ENCODE measurements around the gene IPO4. TPM values are rescaled to one million over a fixed set of nuclear protein-coding genes. Genes with fewer than 3 reads are reported as not detected.

Gene IPO4
- total and polyA plus RNA-seq, 2 of the 4 experiments (the other 2 are of a cell fraction) = 37.6 to 39.4 TPM

DNA sequence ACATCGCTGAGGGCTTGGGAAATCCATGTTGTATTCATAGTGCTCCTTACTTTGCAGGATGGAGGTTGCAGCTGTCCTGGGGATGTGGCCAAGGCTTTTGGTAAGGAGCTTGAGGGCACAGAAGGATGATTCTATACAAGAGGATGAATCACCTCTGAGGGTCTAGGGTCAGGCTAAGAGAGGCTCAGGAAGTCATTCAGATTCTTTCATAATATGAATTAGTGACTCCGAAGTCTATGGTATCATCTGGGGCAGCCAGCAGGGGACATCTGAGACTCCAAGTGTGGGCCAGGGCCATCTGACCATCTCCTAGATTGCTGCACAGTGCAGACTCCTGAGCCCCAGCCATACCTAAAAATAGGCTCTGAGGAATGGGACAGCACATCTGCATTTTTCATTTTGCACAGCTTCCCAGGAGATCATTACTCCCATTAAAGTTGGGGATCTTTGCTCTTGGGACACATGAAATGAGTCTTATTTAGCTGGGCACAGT lies 48.9 kb upstream of the IPO4 start:
- Histone ChIP-seq H4K8ac (ENCODE audit: low read depth in 2 of 2, low read length in 2 of 2) (no peak overlapping the region), H3K79me1 (ENCODE audit: low read depth in 1 of 2, low read length in 2 of 2) (peaks cover 64 to 90% of the 10 kb centered on the region in 2 experiments), H3K9ac (ENCODE audit: low read depth, low read length) (no peak overlapping the region), H3K4ac (ENCODE audit: low read depth, low read length) (no peak overlapping the region), H3K9me3 (ENCODE audit: control insufficient read depth, insufficient read depth, low read length) (no peaks in the 10 kb centered on the region), H3K23ac (ENCODE audit: low read depth, low read length) (no peak overlapping the region), H3K18ac (ENCODE audit: low read depth, low read length) (no peak overlapping the region), H3K14ac (replicated peaks; ENCODE audit: low read depth, low read length) (no peak overlapping the region), H3K36me3 (ENCODE audit: control insufficient read depth, insufficient read depth, low read length) (peaks cover 44% of the 10 kb centered on the region), H3K4me1 (ENCODE audit: control insufficient read depth, insufficient read depth, low read length) (peaks cover 15% of the 10 kb centered on the region), H2AFZ (replicated peaks; ENCODE audit: low read length, poor library complexity) (no peak overlapping the region), H3K56ac (ENCODE audit: extremely low read depth, insufficient read depth, low read length) (no peak overlapping the region), H3K27me3 (ENCODE audit: control insufficient read depth, insufficient read depth, low read length) (no peaks in the 10 kb centered on the region), H3K4me2 (ENCODE audit: low read depth, low read length) (no peak overlapping the region), H2BK20ac (ENCODE audit: low read depth, low read length) (no peak overlapping the region), H2AK9ac (replicated peaks; ENCODE audit: low read depth, low read length, poor library complexity) (no peak overlapping the region), H3K27ac (ENCODE audit: insufficient read depth, low read length) (no peak overlapping the region), H2BK5ac (ENCODE audit: low read depth, low read length, poor library complexity, severe bottlenecking) (no peak overlapping the region), H4K20me1 (ENCODE audit: insufficient read depth, low read length) (peaks cover 4% of the 10 kb centered on the region), H2AK5ac (ENCODE audit: low read depth, low read length) (no peak overlapping the region), H3K9me1 (ENCODE audit: insufficient read depth, low read length) (peaks cover 30% of the 10 kb centered on the region), H4K91ac (ENCODE audit: insufficient read depth, low read depth, low read length) (no peak overlapping the region), H3K4me3 (ENCODE audit: insufficient read depth, low read depth, low read length) (no peak overlapping the region), H4K5ac (ENCODE audit: low read depth, low read length) (no peak overlapping the region), H2BK15ac (ENCODE audit: low read depth, low read length) (no peak overlapping the region), H2BK120ac (ENCODE audit: low read depth, low read length) (no peak overlapping the region)
- DNase-seq (no peak), ATAC-seq (ENCODE audit: low read depth) (no peak)
- intact Hi-C loops (cut with micrococcal nuclease) = no loop called here
- no TSS peak for BruUV-seq (replicated peaks)
- ChIA-PET CTCF (no interaction called here), POLR2A (ENCODE audit: unreplicated experiment) (no interaction called here)
- 100% methylated on average over 1 of the region's 2 CpGs; no CpG with 5 or more reads in 1 of the 2 experiments for whole genome bisulfite sequencing, 2 experiments (ENCODE audit: extremely low coverage in 2 of 2, insufficient read length in 1 of 2)
- in situ Hi-C loops (cut with MboI; ENCODE audit: low sequenced_read_pairs) = loop anchor here (10.0 kb wide), 1 partner anchor 197 kb away; no protein-coding TSS in a partner anchor
- dilution Hi-C loops (cut with HindIII; ENCODE audit: low sequenced_read_pairs, unreplicated experiment) = no loop called here
- TF ChIP-seq, protein P1, sequence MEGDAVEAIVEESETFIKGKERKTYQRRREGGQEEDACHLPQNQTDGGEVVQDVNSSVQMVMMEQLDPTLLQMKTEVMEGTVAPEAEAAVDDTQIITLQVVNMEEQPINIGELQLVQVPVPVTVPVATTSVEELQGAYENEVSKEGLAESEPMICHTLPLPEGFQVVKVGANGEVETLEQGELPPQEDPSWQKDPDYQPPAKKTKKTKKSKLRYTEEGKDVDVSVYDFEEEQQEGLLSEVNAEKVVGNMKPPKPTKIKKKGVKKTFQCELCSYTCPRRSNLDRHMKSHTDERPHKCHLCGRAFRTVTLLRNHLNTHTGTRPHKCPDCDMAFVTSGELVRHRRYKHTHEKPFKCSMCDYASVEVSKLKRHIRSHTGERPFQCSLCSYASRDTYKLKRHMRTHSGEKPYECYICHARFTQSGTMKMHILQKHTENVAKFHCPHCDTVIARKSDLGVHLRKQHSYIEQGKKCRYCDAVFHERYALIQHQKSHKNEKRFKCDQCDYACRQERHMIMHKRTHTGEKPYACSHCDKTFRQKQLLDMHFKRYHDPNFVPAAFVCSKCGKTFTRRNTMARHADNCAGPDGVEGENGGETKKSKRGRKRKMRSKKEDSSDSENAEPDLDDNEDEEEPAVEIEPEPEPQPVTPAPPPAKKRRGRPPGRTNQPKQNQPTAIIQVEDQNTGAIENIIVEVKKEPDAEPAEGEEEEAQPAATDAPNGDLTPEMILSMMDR (conservative IDR thresholded peaks at IDR 0.05; ENCODE audit: low read depth, low read length) = no peak
- TF ChIP-seq MXI1 (IDR thresholded peaks at IDR 0.05; ENCODE audit: borderline replicate concordance, low read depth, low read length) = no peak
- no peak for TF ChIP-seq MAFK (IDR thresholded peaks at IDR 0.05; ENCODE audit: low read depth, low read length)
- TF ChIP-seq, protein P2, sequence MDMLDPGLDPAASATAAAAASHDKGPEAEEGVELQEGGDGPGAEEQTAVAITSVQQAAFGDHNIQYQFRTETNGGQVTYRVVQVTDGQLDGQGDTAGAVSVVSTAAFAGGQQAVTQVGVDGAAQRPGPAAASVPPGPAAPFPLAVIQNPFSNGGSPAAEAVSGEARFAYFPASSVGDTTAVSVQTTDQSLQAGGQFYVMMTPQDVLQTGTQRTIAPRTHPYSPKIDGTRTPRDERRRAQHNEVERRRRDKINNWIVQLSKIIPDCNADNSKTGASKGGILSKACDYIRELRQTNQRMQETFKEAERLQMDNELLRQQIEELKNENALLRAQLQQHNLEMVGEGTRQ (IDR thresholded peaks at IDR 0.05; ENCODE audit: low read depth, low read length) = no peak
- no peak for TF ChIP-seq RFX5 (IDR thresholded peaks at IDR 0.05; ENCODE audit: low read depth, low read length)
- TF ChIP-seq MAZ (IDR thresholded peaks at IDR 0.05; ENCODE audit: borderline replicate concordance, low read depth, low read length) = no peak
- TF ChIP-seq, protein P3, sequence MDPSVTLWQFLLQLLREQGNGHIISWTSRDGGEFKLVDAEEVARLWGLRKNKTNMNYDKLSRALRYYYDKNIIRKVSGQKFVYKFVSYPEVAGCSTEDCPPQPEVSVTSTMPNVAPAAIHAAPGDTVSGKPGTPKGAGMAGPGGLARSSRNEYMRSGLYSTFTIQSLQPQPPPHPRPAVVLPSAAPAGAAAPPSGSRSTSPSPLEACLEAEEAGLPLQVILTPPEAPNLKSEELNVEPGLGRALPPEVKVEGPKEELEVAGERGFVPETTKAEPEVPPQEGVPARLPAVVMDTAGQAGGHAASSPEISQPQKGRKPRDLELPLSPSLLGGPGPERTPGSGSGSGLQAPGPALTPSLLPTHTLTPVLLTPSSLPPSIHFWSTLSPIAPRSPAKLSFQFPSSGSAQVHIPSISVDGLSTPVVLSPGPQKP (IDR thresholded peaks at IDR 0.05; ENCODE audit: borderline replicate concordance, low read depth, low read length) = no peak
- no peak for TF ChIP-seq RCOR1 (IDR thresholded peaks at IDR 0.05; ENCODE audit: insufficient replicate concordance, low read length)
- TF ChIP-seq FOS (IDR thresholded peaks at IDR 0.05; ENCODE audit: low read depth, low read length) = no peak
- no peak for TF ChIP-seq RAD21 (IDR thresholded peaks at IDR 0.05; ENCODE audit: low read length)
- TF ChIP-seq CHD1 (IDR thresholded peaks at IDR 0.05; ENCODE audit: low read depth, low read length) = no peak
- no peak for TF ChIP-seq BHLHE40 (IDR thresholded peaks at IDR 0.05; ENCODE audit: low read depth, low read length)
- no peak for TF ChIP-seq NFE2L2 (IDR thresholded peaks at IDR 0.05; ENCODE audit: low read depth, low read length)
- TF ChIP-seq CEBPB (IDR thresholded peaks at IDR 0.05; ENCODE audit: low read depth, low read length) = no peak
- no peak for TF ChIP-seq POLR2A (IDR thresholded peaks at IDR 0.05; ENCODE audit: low read depth, low read length)
- TF ChIP-seq SMC3 (IDR thresholded peaks at IDR 0.05; ENCODE audit: low read depth, low read length) = no peak
